GM18498 (cell line): Measurements from ENCODE around the gene TLE3.
A peak's percentile ranks its signal among the peaks of the same experiment; 100 is the strongest.

Experiments
- ATAC-seq: cut with Tn5 transposase; IDR thresholded peaks from one replicate; pipeline ENCODE4 v1.9.1; 2021; ENCODE audit warnings: mild to moderate bottlenecking, moderate library complexity; ENCODE audit not compliant: unreplicated experiment

The TLE3 gene

GRCh38 chr15:70099967-70100473 lies 2.3 kb upstream of the TLE3 start:
- ATAC-seq, result no peak

DNA sequence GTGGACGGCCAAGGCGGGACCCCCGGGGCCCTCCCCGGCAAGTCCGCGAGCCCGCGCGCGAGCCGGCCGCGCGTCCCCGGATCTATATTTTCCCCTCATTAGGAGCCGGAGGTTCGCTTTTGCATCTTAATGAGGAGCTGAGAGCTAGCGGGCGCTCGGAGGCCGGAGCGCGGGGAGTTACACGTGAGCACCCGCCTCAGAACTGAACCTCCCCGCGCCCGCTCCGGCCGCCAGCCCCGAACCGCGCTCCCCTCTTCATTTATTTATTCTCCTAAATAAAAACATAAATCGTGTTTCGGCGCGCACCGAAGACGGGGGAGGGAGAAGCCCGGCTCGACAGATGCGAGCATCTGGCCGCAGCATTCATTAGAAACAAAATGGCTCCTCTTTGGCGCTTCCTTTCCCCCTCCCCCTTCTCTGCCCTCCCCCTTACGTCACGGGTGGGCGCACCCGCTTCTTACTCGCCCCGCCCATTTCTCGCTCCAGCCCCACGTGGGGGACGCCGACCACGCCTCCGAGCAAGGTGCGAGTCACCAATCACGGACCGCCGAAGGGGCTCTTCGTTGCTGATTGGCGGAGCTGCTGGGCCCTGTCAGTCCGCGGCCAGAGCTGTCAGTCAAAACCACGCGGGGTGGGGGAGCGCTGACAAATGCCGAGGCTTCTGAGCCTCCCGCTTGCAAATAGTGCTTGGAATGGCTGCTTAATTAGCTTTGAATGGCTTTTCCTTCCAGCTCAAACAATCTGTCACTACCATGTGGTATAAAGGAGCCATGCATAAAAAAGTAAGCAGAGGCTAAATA lies 1.6 kb upstream of the TLE3 start:
- ATAC-seq, result peak; percentile 57

DNA sequence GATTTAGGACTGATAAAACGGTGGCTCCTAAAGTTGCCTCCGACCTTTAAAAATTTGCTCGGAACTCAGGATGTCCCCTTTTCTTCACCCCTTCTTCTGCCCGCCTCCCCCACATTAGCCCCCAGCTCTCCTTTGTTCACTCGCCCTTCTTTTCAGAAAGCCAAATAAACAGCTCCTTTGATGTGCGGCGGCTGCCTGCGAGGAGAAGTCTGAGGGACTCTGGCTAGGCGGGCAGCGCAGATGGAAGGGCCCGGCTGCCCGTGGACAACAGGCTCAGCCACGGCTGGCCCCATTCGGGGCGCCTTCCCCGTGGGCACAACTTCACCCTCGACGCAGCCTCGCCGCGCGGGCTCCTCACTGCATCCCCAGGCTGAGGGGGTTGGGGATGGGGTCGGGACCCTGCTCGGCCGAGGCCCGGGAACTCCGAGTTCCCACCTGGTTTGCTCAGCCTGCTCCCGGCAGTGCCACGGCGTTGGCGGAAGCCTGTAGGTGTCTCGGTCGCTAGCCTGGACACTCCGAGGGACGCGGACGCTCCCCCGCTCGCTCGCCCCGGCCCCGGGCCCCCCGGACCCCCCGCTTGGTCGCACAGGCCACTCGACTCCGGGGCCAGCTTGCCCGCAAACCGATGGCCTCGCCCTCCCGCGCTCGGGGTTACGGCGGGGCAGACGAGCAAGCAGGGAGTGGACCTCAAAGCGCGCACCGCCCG lies 897 bp upstream of the TLE3 start:
- no peak for ATAC-seq

- ATAC-seq, result no peak
Measured at GRCh38 chr15:70098153-70098460, 390 bp upstream of the TLE3 start.

DNA sequence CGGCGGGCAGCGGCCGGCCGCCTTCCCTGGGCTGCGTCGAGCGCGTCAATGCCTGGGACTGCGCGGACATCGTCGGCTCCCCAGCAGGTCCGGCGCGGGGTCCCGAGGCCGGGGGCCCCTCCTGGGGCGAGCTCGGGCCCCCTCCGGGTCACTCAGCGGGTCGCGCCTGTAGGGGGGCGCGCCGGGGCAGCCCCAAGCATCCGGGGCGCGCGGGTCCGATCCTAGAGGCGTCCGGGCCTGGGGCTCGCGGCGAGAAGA lies 725 bp downstream of the TLE3 start:
- no peak for ATAC-seq

DNA sequence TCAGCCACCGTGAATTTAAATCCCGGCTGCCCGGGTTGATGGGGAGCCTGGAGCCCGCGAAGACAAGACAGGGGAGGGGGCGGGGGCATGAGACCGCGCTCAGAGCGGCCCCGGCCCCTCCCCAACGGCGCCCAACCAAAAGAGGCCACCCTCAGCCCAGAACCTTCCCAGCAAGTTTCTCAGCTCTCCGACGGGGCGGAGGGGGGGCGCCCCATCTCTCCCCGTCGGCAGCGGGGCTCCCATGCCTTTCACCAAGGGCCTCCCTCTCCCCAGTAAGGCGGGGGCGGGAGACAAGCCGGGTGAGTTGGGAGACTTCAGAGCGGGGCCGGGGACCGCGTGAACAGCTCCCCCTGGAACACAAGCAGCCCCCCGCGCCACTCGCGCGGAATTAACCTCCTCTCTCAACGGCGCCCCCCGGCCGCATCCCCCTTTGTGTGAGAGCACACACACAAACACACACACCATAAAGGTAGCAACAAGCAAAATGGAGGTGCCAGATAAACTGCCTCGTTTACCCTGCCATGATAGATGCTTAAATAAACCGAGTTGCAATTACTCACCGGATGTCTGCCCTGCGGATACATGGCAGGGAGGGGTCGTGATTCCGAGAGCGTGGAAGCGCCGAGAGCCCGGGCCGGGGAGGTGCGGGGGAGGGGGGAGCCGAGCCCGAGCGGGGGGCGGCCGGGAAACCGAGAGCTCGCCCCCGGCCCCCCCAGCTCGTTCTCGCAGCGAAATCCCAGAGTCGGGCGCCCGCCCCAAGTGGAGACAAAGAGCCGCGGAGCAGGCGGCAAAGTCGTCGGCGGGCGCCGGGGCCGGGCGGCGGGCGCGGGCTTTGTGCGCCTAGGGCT lies 1.3 kb downstream of the TLE3 start:
- ATAC-seq, result no peak

GRCh38 chr15:70095408-70096214 lies 2.1 kb downstream of the TLE3 start:
- ATAC-seq, result no peak

DNA sequence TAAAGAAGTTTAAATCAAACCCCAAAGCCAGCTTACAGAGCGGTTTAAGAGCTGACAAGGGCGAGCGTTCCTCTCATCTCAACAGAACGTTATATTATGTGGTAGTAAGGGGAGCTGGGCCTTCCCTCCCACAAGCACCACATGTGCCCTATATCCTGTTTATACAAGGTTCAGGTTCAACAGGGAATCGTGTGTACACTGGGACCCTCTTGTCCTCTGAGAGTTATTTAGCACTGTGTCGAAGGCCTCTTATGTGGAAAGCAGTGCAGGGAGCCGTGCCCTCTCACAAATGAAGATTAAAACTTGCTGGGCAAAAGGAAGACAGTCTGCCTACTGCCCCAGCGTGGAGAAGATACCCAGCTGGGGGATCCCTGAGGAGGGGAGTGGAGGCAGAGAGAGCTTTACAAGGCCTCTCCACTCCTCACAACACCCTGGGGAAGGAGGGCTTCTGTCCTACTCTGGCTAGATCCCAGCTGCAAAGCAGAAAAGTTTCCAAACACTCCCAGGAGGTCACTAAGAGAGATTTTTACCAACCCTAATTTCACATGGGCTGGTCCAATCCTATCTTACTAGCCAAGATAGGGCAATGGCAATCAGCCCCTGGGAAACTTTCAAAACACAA lies 2.9 kb downstream of the TLE3 start:
- no peak for ATAC-seq

DNA sequence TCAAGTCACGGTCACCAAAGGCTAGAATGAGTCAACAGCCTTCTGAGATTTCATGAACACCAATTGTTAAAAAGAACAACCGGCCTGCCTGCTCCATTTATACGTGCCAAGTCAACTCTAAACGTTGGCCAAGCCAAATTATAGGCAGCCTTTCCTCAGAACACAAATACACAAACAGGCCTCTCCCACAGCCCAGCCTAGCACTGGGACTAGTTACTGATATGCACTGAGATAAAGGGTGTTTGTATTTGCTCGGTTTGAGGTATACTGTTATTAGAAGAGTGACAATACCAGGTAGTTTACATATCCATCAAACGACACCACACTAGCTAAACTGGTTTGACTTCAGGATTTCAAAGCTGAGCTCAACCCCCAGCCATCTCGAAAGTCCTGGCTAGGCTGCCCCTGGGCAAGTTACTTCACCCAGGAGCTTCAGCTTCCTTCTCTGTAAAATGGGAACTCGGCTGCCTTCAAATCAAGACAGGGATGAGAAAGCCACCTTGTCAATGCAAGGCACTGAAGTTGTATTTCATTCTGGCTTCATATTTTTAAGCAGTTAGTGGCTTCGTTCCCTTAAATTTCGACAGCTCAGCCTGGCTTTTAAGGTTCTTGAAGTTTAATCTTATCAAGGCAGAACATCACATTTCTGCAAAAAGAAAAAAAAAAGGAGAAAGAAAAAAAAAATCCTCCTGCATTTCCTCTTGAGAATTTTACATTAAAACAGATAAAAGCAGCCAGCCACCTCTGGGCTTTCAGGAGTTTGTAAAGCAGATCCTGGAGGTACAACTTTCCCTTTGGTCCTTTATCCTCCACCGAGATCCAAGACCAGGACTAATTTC lies 4.0 kb downstream of the TLE3 start:
- no peak for ATAC-seq

- no peak for ATAC-seq
Measured at GRCh38 chr15:70093070-70093469, 4.6 kb downstream of the TLE3 start.

DNA sequence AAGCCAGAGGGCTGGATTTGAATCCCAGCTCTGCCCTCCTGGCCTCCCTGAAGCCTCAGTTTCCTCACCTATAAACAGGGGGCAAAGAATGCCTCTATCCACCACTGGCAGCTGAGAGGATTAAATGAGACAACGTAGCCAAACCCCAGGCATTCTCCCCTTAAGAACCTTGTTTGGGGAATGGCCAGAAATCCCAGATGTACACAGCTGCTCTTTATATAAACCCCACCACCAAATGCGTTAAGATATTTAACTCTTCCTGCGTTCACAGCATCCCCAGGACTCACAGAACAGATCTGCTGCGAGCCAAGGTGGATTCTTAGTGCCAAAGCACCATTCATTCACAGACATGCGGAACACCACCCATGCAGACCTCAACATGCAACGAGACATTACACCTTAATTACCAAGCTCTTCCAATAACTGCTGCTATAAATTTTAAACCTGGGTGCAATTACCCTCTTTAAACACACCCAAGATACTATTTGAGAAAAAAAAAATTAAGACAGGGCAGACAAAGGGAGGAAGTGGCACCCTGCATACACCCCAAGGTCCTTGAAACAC lies 5.2 kb downstream of the TLE3 start:
- ATAC-seq, result no peak

DNA sequence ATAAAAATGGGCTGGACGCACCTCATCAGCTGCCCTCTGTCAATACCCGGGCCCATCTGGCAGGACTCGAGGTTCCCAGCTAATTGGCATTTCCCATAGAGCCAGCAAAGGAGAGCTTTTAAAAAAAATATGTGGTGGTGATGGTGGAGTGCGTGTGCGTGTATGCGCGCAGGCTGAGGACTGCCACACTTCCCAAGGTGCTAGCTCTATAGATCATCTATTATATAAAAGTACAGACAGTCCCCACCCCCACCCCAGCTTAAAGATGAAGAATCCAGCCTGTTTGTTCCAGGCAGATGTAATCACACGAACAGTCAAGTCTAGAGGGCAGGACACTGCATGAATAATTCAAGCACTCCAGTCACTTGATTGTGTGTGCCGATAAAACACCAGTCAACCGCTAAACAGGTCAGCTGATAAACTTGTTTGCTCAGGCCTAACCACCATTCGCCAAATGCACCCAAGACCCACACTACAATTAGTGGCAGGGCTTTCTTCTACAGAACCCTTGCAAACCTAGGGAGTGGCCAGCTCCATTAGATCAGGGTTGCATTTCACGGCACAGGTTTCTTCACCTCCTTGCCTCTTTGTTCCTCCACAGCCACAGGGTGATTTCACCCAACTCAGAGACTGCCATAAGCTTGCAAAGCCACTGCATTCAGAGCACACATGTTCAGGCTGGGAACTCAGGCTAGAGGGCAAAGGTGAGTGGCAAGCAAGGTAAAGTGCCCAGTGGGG lies 5.8 kb downstream of the TLE3 start:
- ATAC-seq, result no peak

- ATAC-seq, result no peak
Measured at GRCh38 chr15:70090436-70091296, 7.1 kb downstream of the TLE3 start.

GRCh38 chr15:70089692-70089971 lies 8.1 kb downstream of the TLE3 start:
- no peak for ATAC-seq

DNA sequence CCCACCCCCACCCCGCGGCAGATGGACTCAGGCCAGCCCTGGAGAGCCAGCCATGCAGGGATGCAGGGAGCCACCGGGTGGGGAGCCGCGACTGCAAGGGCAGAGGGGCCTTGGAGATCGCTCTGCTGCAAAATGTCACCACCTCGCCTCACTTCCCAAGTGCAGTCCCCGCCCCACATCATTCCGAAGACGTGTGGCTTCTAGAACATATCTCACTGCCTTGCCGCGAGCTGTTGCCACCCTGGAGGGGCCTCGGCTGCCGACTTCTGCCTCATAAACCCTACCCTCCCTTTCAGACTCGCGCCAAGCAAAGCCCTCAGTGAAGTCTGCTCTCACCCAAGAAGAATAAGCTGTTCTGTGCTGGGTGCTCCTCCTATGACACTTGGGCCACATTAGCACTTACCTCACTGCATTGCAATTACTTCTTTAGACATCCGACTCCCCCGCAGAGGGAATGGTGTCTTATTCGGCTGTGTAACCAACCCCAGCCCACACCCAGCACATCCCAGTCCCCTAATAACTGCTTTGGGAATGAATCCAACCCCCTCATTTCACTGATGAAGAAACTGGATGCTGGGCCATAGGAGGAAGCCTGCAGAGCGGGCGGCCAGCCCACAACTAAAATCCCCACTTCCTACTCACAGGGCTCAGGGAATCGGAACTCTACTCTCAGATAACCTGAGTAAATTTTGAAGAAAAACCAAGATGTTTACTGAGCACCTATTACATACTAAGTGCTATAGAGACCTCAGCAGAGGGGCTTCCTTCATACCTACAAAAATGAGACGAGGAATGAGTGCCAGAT lies 8.6 kb downstream of the TLE3 start:
- ATAC-seq, result no peak

- no peak for ATAC-seq
Measured at GRCh38 chr15:70088455-70088854, 9.3 kb downstream of the TLE3 start.

GRCh38 chr15:70087708-70088352 lies 9.9 kb downstream of the TLE3 start:
- no peak for ATAC-seq
